HepG2 (cell line): Measurements from ENCODE around the gene GNG7. TPM values are rescaled to one million over a fixed set of nuclear protein-coding genes. Genes with fewer than 3 reads are reported as not detected.

Source experiments
- ARID3A ChIP-seq: IDR thresholded peaks from 2 replicates; pipeline ENCODE4 v1.6.1; 2012; ENCODE audit warnings: low read depth, low read length, improper control_type of control experiment
- CSRNP1 ChIP-seq: sonication (generic); formaldehyde crosslinking; IDR thresholded peaks from 2 replicates; pipeline ENCODE4 v1.8.1; 2023; ENCODE audit warnings: mild to moderate bottlenecking, missing genetic modification reagents
- FOXA1 ChIP-seq, 2 experiments: fragments of 450-650 bp in 1 of 2; sonication (generic) in 1 of 2; formaldehyde crosslinking in 1 of 2; IDR thresholded peaks; 2 replicates each; pipeline versions ENCODE4 v1.4.0 to v1.6.1; 2016 to 2020; ENCODE audit warnings: missing genetic modification reagents in 1 of 2
- JUNB ChIP-seq: sonication (generic); formaldehyde crosslinking; IDR thresholded peaks from 2 replicates; pipeline ENCODE4 v1.8.0; 2022; ENCODE audit warnings: missing genetic modification reagents, mild to moderate bottlenecking, borderline replicate concordance
- MNT ChIP-seq: fragments of 450-650 bp; IDR thresholded peaks from 2 replicates; pipeline ENCODE4 v1.6.1; 2016
- PHF20 ChIP-seq: sonication (generic); formaldehyde crosslinking; IDR thresholded peaks from 2 replicates; pipeline ENCODE4 v1.5.0; 2020; ENCODE audit warnings: mild to moderate bottlenecking, missing genetic modification reagents
- TERF1 ChIP-seq: sonication (generic); formaldehyde crosslinking; IDR thresholded peaks from 2 replicates; pipeline ENCODE4 v1.8.0; 2022; ENCODE audit warnings: mild to moderate bottlenecking, missing genetic modification reagents, moderate library complexity
- ZBTB4 ChIP-seq: sonication (generic); formaldehyde crosslinking; IDR thresholded peaks from 2 replicates; pipeline ENCODE4 v1.4.0; 2020; ENCODE audit warnings: missing genetic modification reagents, mild to moderate bottlenecking, borderline replicate concordance
- ZGPAT ChIP-seq: IDR thresholded peaks from 2 replicates; pipeline ENCODE4 v1.6.1; 2016; ENCODE audit warnings: mild to moderate bottlenecking
- ZNF264 ChIP-seq: sonication (generic); formaldehyde crosslinking; IDR thresholded peaks from 2 replicates; pipeline ENCODE4 v1.4.0; 2020; ENCODE audit warnings: missing genetic modification reagents
- ZNF350 ChIP-seq: sonication (generic); formaldehyde crosslinking; IDR thresholded peaks from 2 replicates; pipeline ENCODE4 v1.4.0; 2020; ENCODE audit warnings: mild to moderate bottlenecking, low read depth, missing genetic modification reagents, borderline replicate concordance
- ZNF468 ChIP-seq: sonication (generic); formaldehyde crosslinking; IDR thresholded peaks from 2 replicates; pipeline ENCODE4 v1.8.0; 2022; ENCODE audit warnings: mild to moderate bottlenecking, moderate library complexity, missing genetic modification reagents
- ZNF660 ChIP-seq: sonication (generic); formaldehyde crosslinking; IDR thresholded peaks from 2 replicates; pipeline ENCODE4 v1.5.1; 2020; ENCODE audit warnings: mild to moderate bottlenecking, low read depth, missing genetic modification reagents, borderline replicate concordance
- ZNF781 ChIP-seq: sonication (generic); formaldehyde crosslinking; IDR thresholded peaks from 2 replicates; pipeline ENCODE4 v1.5.1; 2020; ENCODE audit warnings: borderline replicate concordance, mild to moderate bottlenecking, missing genetic modification reagents; ENCODE audit errors: not compliant biosample characterization
- ZNF891 ChIP-seq: sonication (generic); formaldehyde crosslinking; IDR thresholded peaks from 2 replicates; pipeline ENCODE4 v1.5.0; 2020; ENCODE audit warnings: mild to moderate bottlenecking, missing genetic modification reagents
- polyA plus RNA-seq, 8 experiments: library from polyadenylated mRNA; depleted of rRNA in 3 of 8; stranded (reverse) in 7 of 8; unstranded in 1 of 8; fragments of >200 nt; fragmentation: Illumina TruSeq in 4 of 8; extraction: Trizol in 4 of 8; gene quantifications; 2 replicates each; pipeline versions ENCODE4 v1.2.1 to v1.2.3, GENCODE V29; 2011 to 2016; ENCODE audit warnings: low read depth in 4 of 8, missing spikeins in 1 of 8, mixed read lengths in 1 of 8; ENCODE audit not compliant: insufficient read depth in 1 of 8
- total RNA-seq, 5 experiments: library from RNA; depleted of rRNA; stranded (reverse); fragments of >200 nt; fragmentation: Illumina TruSeq; extraction: Trizol; gene quantifications; 2 replicates each; pipeline ENCODE4 v1.2.3, GENCODE V29; 2016; ENCODE audit warnings: low read depth in 1 of 5

Gene GNG7
- total and polyA plus RNA-seq, 2 of the 13 experiments (the other 11 are each of a cell fraction or from before 2014, with no cell fraction given) = 1.4 to 3.3 TPM

- TF ChIP-seq PHF20 (CRISPR knock-in tag) (no peak), ZBTB4 (CRISPR knock-in tag) (no peak), ZNF350 (CRISPR knock-in tag) (no peak), ZNF891 (peak; percentile 65; the same call in 1 of the 2 replicates), TERF1 (CRISPR knock-in tag) (no peak), ZNF264 (CRISPR knock-in tag) (no peak), ARID3A (no peak), MNT (no peak), ZNF781 (CRISPR knock-in tag) (no peak), JUNB (no peak), ZNF468 (no peak), CSRNP1 (CRISPR knock-in tag) (no peak), ZNF660 (CRISPR knock-in tag) (no peak), ZGPAT (CRISPR knock-in tag) (peak; percentile 31; the same call in 1 of the 2 replicates), FOXA1 (IDR thresholded peaks at IDR 0.05) (no peak), FOXA1 (CRISPR knock-in tag; IDR thresholded peaks at IDR 0.05) (peak; percentile 50)
Observed at GRCh38 chr19:2524840-2525723, 177.4 kb downstream of the GNG7 start (continued).
